BLaER1 (cell line): Measurements from ENCODE around the gene RASGRP3.

Experiments used
- H3K27ac ChIP-seq: shearing (Covaris generic); formaldehyde crosslinking; 2 replicates; pipeline ENCODE4 v1.8.1; 2022
- H3K27me3 ChIP-seq: shearing (Covaris generic); formaldehyde crosslinking; 2 replicates; pipeline ENCODE4 v1.8.1; 2022
- H3K36me3 ChIP-seq: shearing (Covaris generic); formaldehyde crosslinking; 2 replicates; pipeline ENCODE4 v1.8.1; 2022
- H3K4me1 ChIP-seq: shearing (Covaris generic); formaldehyde crosslinking; 2 replicates; pipeline ENCODE4 v1.8.1; 2022
- H3K4me2 ChIP-seq: shearing (Covaris generic); formaldehyde crosslinking; 2 replicates; pipeline ENCODE4 v1.8.1; 2022
- H3K4me3 ChIP-seq: shearing (Covaris generic); formaldehyde crosslinking; 2 replicates; pipeline ENCODE4 v1.8.1; 2022
- H3K9ac ChIP-seq: shearing (Covaris generic); formaldehyde crosslinking; 2 replicates; pipeline ENCODE4 v1.8.1; 2022
- H3K9me3 ChIP-seq: shearing (Covaris generic); formaldehyde crosslinking; 2 replicates; pipeline ENCODE4 v1.8.1; 2022
- H4K20me1 ChIP-seq: shearing (Covaris generic); formaldehyde crosslinking; 2 replicates; pipeline ENCODE4 v1.8.1; 2022
- Cebpa-rat ChIP-seq: shearing (Covaris generic); IDR thresholded peaks from 2 replicates; pipeline ENCODE4 v1.8.1; 2022

The RASGRP3 gene, protein sequence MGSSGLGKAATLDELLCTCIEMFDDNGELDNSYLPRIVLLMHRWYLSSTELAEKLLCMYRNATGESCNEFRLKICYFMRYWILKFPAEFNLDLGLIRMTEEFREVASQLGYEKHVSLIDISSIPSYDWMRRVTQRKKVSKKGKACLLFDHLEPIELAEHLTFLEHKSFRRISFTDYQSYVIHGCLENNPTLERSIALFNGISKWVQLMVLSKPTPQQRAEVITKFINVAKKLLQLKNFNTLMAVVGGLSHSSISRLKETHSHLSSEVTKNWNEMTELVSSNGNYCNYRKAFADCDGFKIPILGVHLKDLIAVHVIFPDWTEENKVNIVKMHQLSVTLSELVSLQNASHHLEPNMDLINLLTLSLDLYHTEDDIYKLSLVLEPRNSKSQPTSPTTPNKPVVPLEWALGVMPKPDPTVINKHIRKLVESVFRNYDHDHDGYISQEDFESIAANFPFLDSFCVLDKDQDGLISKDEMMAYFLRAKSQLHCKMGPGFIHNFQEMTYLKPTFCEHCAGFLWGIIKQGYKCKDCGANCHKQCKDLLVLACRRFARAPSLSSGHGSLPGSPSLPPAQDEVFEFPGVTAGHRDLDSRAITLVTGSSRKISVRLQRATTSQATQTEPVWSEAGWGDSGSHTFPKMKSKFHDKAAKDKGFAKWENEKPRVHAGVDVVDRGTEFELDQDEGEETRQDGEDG

DNA sequence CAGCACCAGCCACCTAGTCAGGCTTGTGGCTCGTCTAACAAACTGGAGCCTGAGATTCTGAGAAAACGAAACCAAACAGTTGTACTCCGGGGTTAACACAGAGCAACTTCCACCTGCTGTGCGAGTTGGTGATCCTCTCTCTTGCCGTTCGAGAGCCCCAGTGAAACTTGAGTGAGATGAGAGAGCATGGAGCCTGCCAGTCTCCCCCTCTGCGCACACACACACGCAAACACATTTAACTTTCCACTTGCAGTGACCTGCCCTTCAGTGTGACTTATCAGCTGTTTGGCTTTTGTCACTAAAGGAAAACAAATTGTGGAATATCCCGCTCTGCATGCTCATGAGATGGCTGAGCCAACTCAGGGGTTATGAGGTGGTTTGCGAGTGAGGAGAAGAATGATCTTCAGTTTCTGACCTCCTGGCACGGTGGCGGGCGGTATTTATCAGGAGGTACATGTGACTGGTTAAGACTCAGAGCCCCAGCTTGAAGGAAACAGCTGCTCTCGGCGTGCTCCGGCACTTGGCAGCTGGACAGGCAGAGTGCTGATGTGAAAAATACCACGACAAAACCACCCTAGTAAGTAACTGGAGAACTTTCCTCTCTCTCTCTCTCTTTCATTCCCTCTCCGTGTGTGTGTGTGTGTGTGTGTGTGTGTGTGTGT is at the start of gene RASGRP3:
TSS of gene RASGRP3 (plus strand) at position 519 of the 662 bp plus-strand sequence. CDS start 38,488 bp downstream, outside the sequence.
- Histone ChIP-seq H3K4me2 (peak within 1 kb of the TSS; percentile 81), H3K36me3 (no peaks in the 10 kb centered on the region), H3K4me1 (peaks cover 32% of the 10 kb centered on the region), H3K4me3 (peak within 1 kb of the TSS; percentile 66), H3K27me3 (no peaks in the 10 kb centered on the region), H3K27ac (peak within 1 kb of the TSS; percentile 74), H3K9ac (peak within 1 kb of the TSS; percentile 70), H4K20me1 (no peaks in the 10 kb centered on the region), H3K9me3 (no peaks in the 10 kb centered on the region)
- no peak for TF ChIP-seq Cebpa-rat

DNA sequence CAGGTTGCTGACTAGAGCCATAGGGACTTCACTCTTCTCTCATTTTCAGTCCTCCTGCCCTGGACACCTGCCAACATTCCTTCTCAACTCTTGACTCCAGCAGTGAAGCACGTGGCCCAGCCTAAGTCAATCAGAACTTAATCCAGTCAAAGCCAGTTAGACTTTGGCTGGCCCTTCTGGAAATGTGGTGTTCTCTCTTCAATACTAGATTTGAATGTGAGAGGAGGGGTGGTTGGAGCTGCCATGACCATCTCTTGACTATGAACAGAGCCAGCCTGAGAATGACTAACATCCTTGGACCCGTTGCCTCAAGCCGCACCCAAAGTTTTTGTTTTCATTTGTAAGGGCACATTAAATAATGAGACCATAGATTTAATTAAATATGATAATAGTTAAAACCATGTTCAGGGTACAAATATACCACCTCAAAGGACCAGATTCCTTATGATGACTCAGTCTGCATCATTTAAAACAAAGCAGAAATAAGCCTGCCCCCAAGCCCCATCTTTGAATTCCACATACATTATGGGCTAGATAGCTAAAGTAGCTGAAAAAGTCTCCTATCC is 49.7 kb upstream of the RASGRP3 start:
- Histone ChIP-seq H3K4me2 (no peak overlapping the region), H3K4me1 (no peaks in the 10 kb centered on the region), H3K9me3 (no peaks in the 10 kb centered on the region), H4K20me1 (no peaks in the 10 kb centered on the region), H3K27me3 (no peaks in the 10 kb centered on the region), H3K9ac (no peak overlapping the region), H3K36me3 (no peaks in the 10 kb centered on the region), H3K27ac (no peak overlapping the region), H3K4me3 (no peak overlapping the region)
- no peak for TF ChIP-seq Cebpa-rat

DNA sequence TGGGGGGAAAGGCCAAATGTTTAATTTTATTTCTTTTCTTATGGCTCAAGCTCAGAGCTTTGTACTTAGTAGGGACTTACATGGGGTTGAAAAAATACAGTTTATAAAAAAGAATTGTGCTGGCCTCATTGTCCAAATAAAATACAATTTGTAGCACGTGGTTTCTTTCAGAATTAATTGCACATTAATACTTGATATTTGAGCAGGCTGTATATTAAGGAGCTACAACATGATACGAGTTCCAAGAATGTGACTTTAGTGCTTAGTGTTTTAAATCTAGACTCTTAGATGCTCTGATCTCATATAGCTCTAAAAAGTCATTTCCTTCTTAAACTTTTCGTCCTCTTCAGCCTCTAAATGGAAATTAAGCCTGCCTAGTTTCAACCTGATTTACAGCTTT is 46.4 kb upstream of the RASGRP3 start:
- Histone ChIP-seq H4K20me1 (no peaks in the 10 kb centered on the region), H3K9me3 (no peaks in the 10 kb centered on the region), H3K4me3 (no peak overlapping the region), H3K9ac (no peak overlapping the region), H3K27ac (no peak overlapping the region), H3K27me3 (no peaks in the 10 kb centered on the region), H3K4me2 (no peak overlapping the region), H3K4me1 (no peaks in the 10 kb centered on the region), H3K36me3 (no peaks in the 10 kb centered on the region)
- no peak for TF ChIP-seq Cebpa-rat

DNA sequence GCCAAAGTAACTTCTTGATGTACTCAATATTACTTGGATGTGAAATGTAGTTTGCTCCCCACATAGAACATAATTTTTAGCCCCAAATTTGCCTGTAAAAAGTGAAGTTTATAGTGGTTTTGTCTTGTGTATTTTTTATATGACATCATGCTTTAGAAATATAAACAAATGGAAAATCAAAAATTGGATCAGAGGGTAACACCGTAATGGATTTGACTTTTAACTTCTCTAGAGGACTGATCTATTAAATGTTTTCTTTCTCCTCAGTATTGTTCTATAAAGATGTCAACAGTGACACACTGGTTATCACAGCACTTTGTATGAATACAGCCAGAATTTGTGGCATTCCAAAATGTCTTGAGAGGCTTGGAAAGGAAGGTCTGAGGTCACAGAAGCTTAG is 45.6 kb upstream of the RASGRP3 start:
- Histone ChIP-seq H4K20me1 (no peaks in the 10 kb centered on the region), H3K4me1 (no peaks in the 10 kb centered on the region), H3K27me3 (no peaks in the 10 kb centered on the region), H3K9me3 (no peaks in the 10 kb centered on the region), H3K27ac (no peak overlapping the region), H3K4me2 (no peak overlapping the region), H3K36me3 (no peaks in the 10 kb centered on the region), H3K9ac (no peak overlapping the region), H3K4me3 (no peak overlapping the region)
- no peak for TF ChIP-seq Cebpa-rat

DNA sequence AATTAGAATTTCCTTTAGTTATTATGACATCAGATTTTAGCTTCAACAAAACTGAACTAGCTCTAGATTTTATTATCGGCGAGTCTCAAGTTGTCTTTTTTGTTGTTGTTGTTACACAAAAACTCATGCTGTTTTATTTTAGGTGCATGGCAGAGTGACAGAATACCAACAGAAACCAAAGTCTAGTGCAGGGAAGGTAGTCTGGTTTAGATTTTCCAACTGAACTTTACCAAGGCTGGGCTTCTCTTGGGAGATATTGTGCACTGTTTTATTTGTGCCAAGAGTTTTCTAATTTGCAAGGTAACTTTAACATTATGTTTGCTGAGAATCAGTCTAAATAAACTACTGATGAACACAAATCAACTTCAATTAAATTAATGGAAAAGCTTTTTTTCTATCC is 43.6 kb upstream of the RASGRP3 start:
- no peaks in the 10 kb centered on the region for H3K4me1 ChIP-seq
- H4K20me1 ChIP-seq, result no peaks in the 10 kb centered on the region
- TF ChIP-seq Cebpa-rat, result no peak

DNA sequence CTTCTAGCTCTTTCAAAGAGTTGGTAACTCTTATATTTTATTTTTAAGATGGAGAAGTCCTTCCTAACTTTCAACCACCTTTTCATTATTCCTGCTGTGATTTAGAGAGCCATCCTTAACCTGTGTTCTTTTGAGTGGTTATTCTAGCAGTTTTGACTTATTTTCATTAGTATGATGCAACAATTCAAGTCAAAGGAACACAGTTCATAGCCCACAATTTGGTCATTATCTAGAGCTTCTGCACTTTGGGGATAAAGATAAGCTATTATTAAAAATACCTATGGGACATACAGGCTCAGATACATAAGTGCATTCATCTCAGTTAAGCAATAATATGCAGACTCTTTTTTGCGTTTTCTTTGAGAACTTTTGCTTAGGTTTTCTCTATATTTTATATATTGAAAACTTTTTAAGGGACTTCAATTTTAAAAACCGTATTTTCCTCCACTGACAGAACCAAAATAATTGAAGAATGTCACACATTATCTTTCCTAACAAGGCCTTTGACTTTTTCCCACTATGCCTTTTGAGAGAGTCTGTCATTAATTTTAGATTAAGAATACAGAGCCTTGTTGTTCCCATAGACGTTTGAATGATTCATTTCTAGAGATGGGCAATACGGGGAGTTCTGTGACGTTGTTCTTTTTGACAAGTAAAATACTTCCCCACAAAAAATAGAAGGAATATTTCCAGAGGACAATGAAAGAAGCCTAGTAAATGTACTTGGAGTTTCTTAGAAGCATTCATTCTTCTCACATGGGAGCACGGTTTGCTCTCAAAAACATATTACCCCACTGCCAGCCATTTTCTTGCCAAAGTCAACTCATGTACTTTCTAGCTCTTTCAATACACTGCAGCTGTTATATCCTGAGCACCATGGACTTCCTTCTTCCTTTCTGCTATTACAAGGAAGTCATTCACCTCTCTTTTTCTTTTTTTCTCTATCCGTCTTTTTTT is 42.9 kb upstream of the RASGRP3 start:
- no peak overlapping the region for H3K27ac ChIP-seq

More for the DNA sequence above, 43.6 kb upstream of the RASGRP3 start:
- H3K27ac ChIP-seq, result no peak overlapping the region
- H3K36me3 ChIP-seq, result no peaks in the 10 kb centered on the region
- H3K4me3 ChIP-seq, result no peak overlapping the region
- H3K9me3 ChIP-seq, result no peaks in the 10 kb centered on the region
- H3K9ac ChIP-seq, result no peak overlapping the region
- H3K27me3 ChIP-seq, result no peaks in the 10 kb centered on the region
- H3K4me2 ChIP-seq, result no peak overlapping the region

DNA sequence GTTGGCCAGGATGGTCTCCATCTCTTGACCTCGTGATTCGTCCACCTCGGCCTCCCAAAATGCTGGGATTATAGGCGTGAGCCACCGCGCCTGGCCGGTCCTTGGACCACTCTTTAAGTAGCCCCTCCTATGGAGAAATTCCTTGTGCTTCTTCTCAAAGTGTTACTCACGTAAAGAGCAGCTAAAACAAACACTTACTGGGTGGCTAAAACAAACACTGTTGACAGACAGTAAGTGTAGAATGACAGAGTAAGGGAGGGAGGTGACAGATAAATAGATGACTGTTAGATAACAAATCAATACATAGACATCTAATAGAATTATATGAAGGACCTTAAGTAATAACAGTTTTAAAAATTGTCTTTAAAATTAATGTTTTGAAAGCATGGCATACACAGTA is 40.9 kb upstream of the RASGRP3 start:
- no peaks in the 10 kb centered on the region for H3K27me3 ChIP-seq
- no peaks in the 10 kb centered on the region for H3K9me3 ChIP-seq
- no peak overlapping the region for H3K9ac ChIP-seq
- H3K4me2 ChIP-seq, result no peak overlapping the region
- no peak overlapping the region for H3K27ac ChIP-seq
- H4K20me1 ChIP-seq, result no peaks in the 10 kb centered on the region
- TF ChIP-seq Cebpa-rat, result no peak
- H3K4me3 ChIP-seq, result no peak overlapping the region
- H3K36me3 ChIP-seq, result no peaks in the 10 kb centered on the region
- H3K4me1 ChIP-seq, result no peaks in the 10 kb centered on the region

More for the DNA sequence above, 42.9 kb upstream of the RASGRP3 start:
- Histone ChIP-seq H3K27me3 (no peaks in the 10 kb centered on the region), H3K4me3 (no peak overlapping the region), H3K4me2 (no peak overlapping the region), H3K4me1 (no peaks in the 10 kb centered on the region), H3K9me3 (no peaks in the 10 kb centered on the region), H3K36me3 (no peaks in the 10 kb centered on the region), H3K9ac (no peak overlapping the region), H4K20me1 (no peaks in the 10 kb centered on the region)
- TF ChIP-seq Cebpa-rat, result no peak

DNA sequence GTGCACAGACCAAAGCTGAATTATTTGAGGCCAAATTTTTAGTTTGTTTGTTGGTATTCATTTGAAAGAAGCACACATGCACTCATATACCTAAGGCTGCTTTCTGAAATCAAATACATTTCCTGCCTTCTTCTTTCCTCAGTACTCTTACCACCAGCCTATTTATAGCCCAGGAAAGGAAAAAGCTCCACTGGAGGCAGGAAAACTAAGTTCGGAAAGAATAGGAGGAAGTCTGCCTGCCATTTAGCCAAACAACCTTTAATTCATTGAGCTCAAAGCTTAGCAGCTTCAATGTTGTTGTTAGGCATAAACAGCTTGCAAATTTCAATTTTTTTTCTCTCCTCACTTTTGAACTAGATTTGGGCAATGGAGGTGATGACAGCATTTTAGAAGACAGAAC is 40.4 kb upstream of the RASGRP3 start:
- H3K27ac ChIP-seq, result no peak overlapping the region
- no peak for TF ChIP-seq Cebpa-rat
- H3K27me3 ChIP-seq, result no peaks in the 10 kb centered on the region
- H3K4me3 ChIP-seq, result no peak overlapping the region
- H3K4me2 ChIP-seq, result no peak overlapping the region
- no peaks in the 10 kb centered on the region for H3K4me1 ChIP-seq
- H3K9me3 ChIP-seq, result no peaks in the 10 kb centered on the region
- no peaks in the 10 kb centered on the region for H4K20me1 ChIP-seq
- H3K36me3 ChIP-seq, result no peaks in the 10 kb centered on the region
- no peak overlapping the region for H3K9ac ChIP-seq

DNA sequence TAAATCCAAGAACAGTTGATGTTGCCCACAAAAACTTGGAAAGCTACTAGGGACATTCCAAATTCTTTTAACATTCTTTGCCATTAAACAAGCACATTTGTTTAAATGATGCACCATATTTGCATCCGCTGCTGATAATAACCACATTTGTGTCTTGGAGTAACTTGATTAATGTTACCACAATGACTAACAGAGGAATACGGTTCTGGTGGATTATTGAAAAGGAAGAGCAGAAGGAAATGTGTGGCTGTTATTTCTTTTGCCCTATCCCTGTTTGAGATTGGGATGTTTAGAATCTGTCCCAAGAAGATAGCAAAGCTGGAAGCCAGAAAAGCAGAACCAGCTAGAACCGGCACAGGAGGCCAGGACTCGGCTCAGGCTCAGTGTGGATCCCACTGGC is 39.2 kb upstream of the RASGRP3 start:
- H3K36me3 ChIP-seq, result no peaks in the 10 kb centered on the region
- no peaks in the 10 kb centered on the region for H3K27me3 ChIP-seq
- no peak overlapping the region for H3K27ac ChIP-seq
- H3K9me3 ChIP-seq, result no peaks in the 10 kb centered on the region
- no peaks in the 10 kb centered on the region for H4K20me1 ChIP-seq
- no peak overlapping the region for H3K4me2 ChIP-seq
- H3K4me1 ChIP-seq, result no peaks in the 10 kb centered on the region
- no peak for TF ChIP-seq Cebpa-rat
- no peak overlapping the region for H3K4me3 ChIP-seq
- H3K9ac ChIP-seq, result no peak overlapping the region
